Erythroblast (primary cell): ENCODE results near the gene ALPG.
"Not testable (repeated sequence)": the region's sequence is repeated elsewhere in the genome, so short reads cannot be mapped to it uniquely, and the experiment has no call there.

Experiments
- GATA1 ChIP-seq: IDR thresholded peaks from 2 replicates; pipeline ENCODE4 v1.6.1; 2011; ENCODE audit warnings: low read depth, mild to moderate bottlenecking, control low read depth, low read length, moderate library complexity
- POLR2A ChIP-seq: IDR thresholded peaks from 2 replicates; pipeline ENCODE4 v1.6.1; 2011; ENCODE audit warnings: mild to moderate bottlenecking, low read length

GRCh38 chr2:232440220-232441018 is 33.8 kb downstream of the ALPG start:
- TF ChIP-seq POLR2A, GATA1: not testable (repeated sequence)
